SK-N-SH treated with all-trans-retinoic acid at 6 μM for 48 hours (cell line): ENCODE data around the gene ZDHHC20.

Source experiments
- ATAC-seq: fragments of 200-7000 bp; cut with Tn5 transposase; 3 replicates; pipeline ENCODE4 v1.9.1; 2020; ENCODE audit warnings: mild to moderate bottlenecking, moderate library complexity
- BACH2 ChIP-seq: fragments of 250-450 bp; sonication (Bioruptor Pico); IDR thresholded peaks from 2 replicates; pipeline ENCODE4 v1.9.0; 2021; ENCODE audit warnings: mild to moderate bottlenecking, borderline replicate concordance
- CSDC2 ChIP-seq: fragments of 250-450 bp; sonication (Bioruptor Pico); IDR thresholded peaks from 2 replicates; pipeline ENCODE4 v1.5.0; 2020; ENCODE audit warnings: mild to moderate bottlenecking, moderate library complexity
- GLIS3 ChIP-seq: fragments of 250-450 bp; sonication (Bioruptor Pico); IDR thresholded peaks from 2 replicates; pipeline ENCODE4 v1.5.0; 2020; ENCODE audit warnings: mild to moderate bottlenecking, moderate library complexity
- ISL1 ChIP-seq: fragments of 250-450 bp; sonication (Bioruptor Pico); IDR thresholded peaks from 2 replicates; pipeline ENCODE4 v2.1.2; 2022; ENCODE audit warnings: mild to moderate bottlenecking, moderate library complexity
- PPARA ChIP-seq: fragments of 250-450 bp; sonication (Bioruptor Pico); IDR thresholded peaks from 2 replicates; pipeline ENCODE4 v1.5.0; 2020; ENCODE audit warnings: mild to moderate bottlenecking, borderline replicate concordance
- TCF4 ChIP-seq: fragments of 250-450 bp; sonication (Bioruptor Pico); IDR thresholded peaks from 2 replicates; pipeline ENCODE4 v1.8.0; 2021; ENCODE audit warnings: mild to moderate bottlenecking, moderate library complexity, borderline replicate concordance
- TOX ChIP-seq: fragments of 250-450 bp; sonication (Bioruptor Pico); IDR thresholded peaks from 2 replicates; pipeline ENCODE4 v1.8.0; 2021; ENCODE audit warnings: mild to moderate bottlenecking, moderate library complexity, borderline replicate concordance
- ZC3H10 ChIP-seq: fragments of 250-450 bp; sonication (Bioruptor Pico); IDR thresholded peaks from 2 replicates; pipeline ENCODE4 v1.5.1; 2021; ENCODE audit warnings: mild to moderate bottlenecking, moderate library complexity
- ZFP3 ChIP-seq: fragments of 250-450 bp; sonication (Bioruptor Pico); IDR thresholded peaks from 2 replicates; pipeline ENCODE4 v1.5.0; 2020; ENCODE audit warnings: mild to moderate bottlenecking, moderate library complexity
- ZFP30 ChIP-seq: fragments of 450-650 bp; formaldehyde crosslinking; IDR thresholded peaks from 2 replicates; pipeline ENCODE4 v1.5.0; 2022; ENCODE audit warnings: mild to moderate bottlenecking, moderate library complexity
- ZNF70 ChIP-seq: fragments of 450-650 bp; formaldehyde crosslinking; IDR thresholded peaks from 2 replicates; pipeline ENCODE4 v1.5.0; 2020; ENCODE audit warnings: mild to moderate bottlenecking, moderate library complexity
- ZNF8 ChIP-seq: fragments of 450-650 bp; formaldehyde crosslinking; IDR thresholded peaks from 2 replicates; pipeline ENCODE4 v1.5.0; 2020; ENCODE audit warnings: mild to moderate bottlenecking, moderate library complexity
- TF ChIP-seq, protein P1 (sequence below): fragments of 250-450 bp; sonication (Bioruptor Pico); IDR thresholded peaks from 2 replicates; pipeline ENCODE4 v1.8.0; 2021; ENCODE audit warnings: low read depth, mild to moderate bottlenecking, moderate library complexity, borderline replicate concordance
- TF ChIP-seq, protein P2 (sequence below): fragments of 250-450 bp; sonication (Bioruptor Pico); IDR thresholded peaks from 2 replicates; pipeline ENCODE4 v1.5.1; 2020; ENCODE audit warnings: low read depth, mild to moderate bottlenecking, moderate library complexity
- TF ChIP-seq, protein P3 (sequence below): fragments of 250-450 bp; sonication (Bioruptor Pico); IDR thresholded peaks from 2 replicates; pipeline ENCODE4 v1.8.0; 2020; ENCODE audit warnings: mild to moderate bottlenecking, moderate library complexity, borderline replicate concordance

ZDHHC20 gene

DNA sequence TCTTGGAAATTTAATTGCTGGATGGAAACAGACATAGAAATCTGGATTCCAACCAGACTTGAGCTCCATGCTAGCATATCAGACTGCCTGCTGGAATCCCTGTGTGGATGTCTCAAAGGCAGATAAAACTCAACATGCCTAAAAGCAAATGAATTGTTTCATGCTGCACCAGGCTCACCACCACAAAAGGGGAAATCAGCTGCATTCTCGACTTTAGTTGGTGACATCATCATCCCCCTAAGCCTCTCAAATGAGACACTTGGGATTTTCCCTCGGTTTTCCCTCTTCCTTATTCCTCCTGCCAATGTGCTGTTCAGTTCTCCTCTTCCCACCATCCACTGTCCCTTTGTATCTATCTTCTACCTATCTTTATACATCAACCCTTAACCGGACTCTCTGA lies 134.3 kb downstream of the ZDHHC20 start:
- TF ChIP-seq, protein P1, sequence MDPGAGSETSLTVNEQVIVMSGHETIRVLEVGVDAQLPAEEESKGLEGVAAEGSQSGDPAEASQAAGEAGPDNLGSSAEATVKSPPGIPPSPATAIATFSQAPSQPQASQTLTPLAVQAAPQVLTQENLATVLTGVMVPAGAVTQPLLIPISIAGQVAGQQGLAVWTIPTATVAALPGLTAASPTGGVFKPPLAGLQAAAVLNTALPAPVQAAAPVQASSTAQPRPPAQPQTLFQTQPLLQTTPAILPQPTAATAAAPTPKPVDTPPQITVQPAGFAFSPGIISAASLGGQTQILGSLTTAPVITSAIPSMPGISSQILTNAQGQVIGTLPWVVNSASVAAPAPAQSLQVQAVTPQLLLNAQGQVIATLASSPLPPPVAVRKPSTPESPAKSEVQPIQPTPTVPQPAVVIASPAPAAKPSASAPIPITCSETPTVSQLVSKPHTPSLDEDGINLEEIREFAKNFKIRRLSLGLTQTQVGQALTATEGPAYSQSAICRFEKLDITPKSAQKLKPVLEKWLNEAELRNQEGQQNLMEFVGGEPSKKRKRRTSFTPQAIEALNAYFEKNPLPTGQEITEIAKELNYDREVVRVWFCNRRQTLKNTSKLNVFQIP = no peak
- TF ChIP-seq, protein P2, sequence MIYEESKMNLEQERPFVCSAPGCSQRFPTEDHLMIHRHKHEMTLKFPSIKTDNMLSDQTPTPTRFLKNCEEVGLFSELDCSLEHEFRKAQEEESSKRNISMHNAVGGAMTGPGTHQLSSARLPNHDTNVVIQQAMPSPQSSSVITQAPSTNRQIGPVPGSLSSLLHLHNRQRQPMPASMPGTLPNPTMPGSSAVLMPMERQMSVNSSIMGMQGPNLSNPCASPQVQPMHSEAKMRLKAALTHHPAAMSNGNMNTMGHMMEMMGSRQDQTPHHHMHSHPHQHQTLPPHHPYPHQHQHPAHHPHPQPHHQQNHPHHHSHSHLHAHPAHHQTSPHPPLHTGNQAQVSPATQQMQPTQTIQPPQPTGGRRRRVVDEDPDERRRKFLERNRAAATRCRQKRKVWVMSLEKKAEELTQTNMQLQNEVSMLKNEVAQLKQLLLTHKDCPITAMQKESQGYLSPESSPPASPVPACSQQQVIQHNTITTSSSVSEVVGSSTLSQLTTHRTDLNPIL (CRISPR knock-in tag) = no peak
- TF ChIP-seq CSDC2 (CRISPR knock-in tag) (no peak), ZFP3 (CRISPR knock-in tag) (no peak), ZC3H10 (CRISPR knock-in tag) (no peak), ISL1 (no peak), TOX (no peak), TCF4 (no peak), ZNF8 (no peak), GLIS3 (no peak), ZNF70 (CRISPR knock-in tag) (no peak), PPARA (no peak), BACH2 (no peak)
- TF ChIP-seq, protein P3, sequence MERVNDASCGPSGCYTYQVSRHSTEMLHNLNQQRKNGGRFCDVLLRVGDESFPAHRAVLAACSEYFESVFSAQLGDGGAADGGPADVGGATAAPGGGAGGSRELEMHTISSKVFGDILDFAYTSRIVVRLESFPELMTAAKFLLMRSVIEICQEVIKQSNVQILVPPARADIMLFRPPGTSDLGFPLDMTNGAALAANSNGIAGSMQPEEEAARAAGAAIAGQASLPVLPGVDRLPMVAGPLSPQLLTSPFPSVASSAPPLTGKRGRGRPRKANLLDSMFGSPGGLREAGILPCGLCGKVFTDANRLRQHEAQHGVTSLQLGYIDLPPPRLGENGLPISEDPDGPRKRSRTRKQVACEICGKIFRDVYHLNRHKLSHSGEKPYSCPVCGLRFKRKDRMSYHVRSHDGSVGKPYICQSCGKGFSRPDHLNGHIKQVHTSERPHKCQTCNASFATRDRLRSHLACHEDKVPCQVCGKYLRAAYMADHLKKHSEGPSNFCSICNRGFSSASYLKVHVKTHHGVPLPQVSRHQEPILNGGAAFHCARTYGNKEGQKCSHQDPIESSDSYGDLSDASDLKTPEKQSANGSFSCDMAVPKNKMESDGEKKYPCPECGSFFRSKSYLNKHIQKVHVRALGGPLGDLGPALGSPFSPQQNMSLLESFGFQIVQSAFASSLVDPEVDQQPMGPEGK (CRISPR knock-in tag) = no peak
- TF ChIP-seq, all 23 proteins: peak for 0
- ATAC-seq = no peak

DNA sequence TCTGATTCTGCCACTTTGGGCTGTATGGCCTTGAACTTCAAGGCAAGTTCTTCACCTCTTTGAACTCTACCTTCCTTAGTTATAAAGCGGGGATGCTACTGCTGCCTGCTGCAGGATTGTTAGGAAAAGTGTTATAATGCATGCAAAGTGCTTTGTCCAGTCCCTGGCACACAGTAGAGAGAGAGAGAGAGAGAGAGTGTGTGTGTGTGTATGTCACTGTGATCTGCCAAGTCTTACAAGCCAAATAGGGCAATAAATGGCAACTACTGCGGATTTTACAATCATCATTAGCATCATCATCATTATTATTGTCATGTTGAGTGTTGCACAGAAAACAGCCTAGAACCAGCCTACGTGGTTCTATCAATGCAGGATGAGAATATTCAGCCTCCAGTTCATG lies 136.1 kb downstream of the ZDHHC20 start:
- no peak for ATAC-seq
- TF ChIP-seq ZFP30 = no peak
- no peak for TF ChIP-seq PPARA
- TF ChIP-seq CSDC2 (CRISPR knock-in tag) = no peak
- no peak for TF ChIP-seq TOX
